SK-N-SH (cell line): ENCODE results near the gene IAH1. TPM values are rescaled to one million over a fixed set of nuclear protein-coding genes. Genes with fewer than 3 reads are reported as not detected.

Experiments
- CTCF ChIA-PET: fragments of 300-600, 350-600 bp; formaldehyde crosslinking; extraction: SDS; loops from one replicate; lab custom pipeline; 2021; lab: Yijun Ruan, JAX
- POLR2A ChIA-PET: fragments of 350-600 bp; sonication (Branson Sonifier 250); formaldehyde crosslinking; extraction: SDS; loops from one replicate; lab custom pipeline; 2020; ENCODE audit warnings: antibody characterized with exemption, inconsistent platforms; lab: Yijun Ruan, JAX
- DNase-seq: peaks from one replicate; pipeline ENCODE4 v3.0.0; 2012
- H2AFZ ChIP-seq: fragments of 200-600 bp; sonication (generic); 2 replicates; pipeline ENCODE4 v1.8.1; 2016; ENCODE audit warnings: antibody characterized with exemption, mild to moderate bottlenecking, low read depth
- H3F3A ChIP-seq: fragments of 200-600 bp; sonication (generic); replicated peaks from 2 replicates; pipeline ENCODE3; 2016; ENCODE audit warnings: antibody characterized with exemption, mild to moderate bottlenecking; ENCODE audit not compliant: insufficient read depth
- H3K27ac ChIP-seq, 2 experiments: fragments of 200-500 bp in 1 of 2; fragments of 200-600 bp in 1 of 2; sonication (Bioruptor generic) in 1 of 2; sonication (generic), shearing (Covaris generic) in 1 of 2; 2 replicates each; pipeline versions ENCODE4 v1.5.1 to v1.6.1; 2014 to 2016; ENCODE audit warnings: low read depth in 2 of 2, inconsistent platforms in 1 of 2, low read length in 1 of 2, mild to moderate bottlenecking in 1 of 2, mixed read lengths in 1 of 2
- H3K27me3 ChIP-seq: fragments of 200-600 bp; sonication (generic), shearing (Covaris generic); 2 replicates; pipeline ENCODE4 v1.6.1; 2016; ENCODE audit warnings: mixed run types; ENCODE audit not compliant: insufficient read depth
- H3K36me3 ChIP-seq, 2 experiments: fragments of 200-500 bp in 1 of 2; fragments of 200-600 bp in 1 of 2; sonication (Bioruptor generic) in 1 of 2; sonication (generic) in 1 of 2; replicated peaks in 1 of 2; 2 replicates each; pipeline versions ENCODE3 to v1.5.1; 2014 to 2016; ENCODE audit warnings: low read length in 1 of 2, mild to moderate bottlenecking in 1 of 2; ENCODE audit not compliant: insufficient read depth in 2 of 2, control insufficient read depth in 1 of 2
- H3K4me1 ChIP-seq, 2 experiments: fragments of 200-500 bp in 1 of 2; fragments of 200-600 bp in 1 of 2; sonication (Bioruptor generic) in 1 of 2; sonication (generic), shearing (Covaris generic) in 1 of 2; 2 replicates each; pipeline versions ENCODE4 v1.5.1 to v1.6.1; 2014 to 2016; ENCODE audit warnings: low read depth in 1 of 2, low read length in 1 of 2, mixed run types in 1 of 2; ENCODE audit not compliant: insufficient read depth in 2 of 2, control insufficient read depth in 1 of 2
- H3K4me2 ChIP-seq: fragments of 200-600 bp; sonication (generic), shearing (Covaris generic); 2 replicates; pipeline ENCODE4 v1.6.1; 2017; ENCODE audit warnings: mixed run types
- H3K4me3 ChIP-seq, 2 experiments: fragments of 200-500 bp in 1 of 2; fragments of 200-600 bp in 1 of 2; sonication (Bioruptor generic) in 1 of 2; sonication (generic), shearing (Covaris generic) in 1 of 2; 2 replicates each; pipeline versions ENCODE4 v1.5.1 to v1.8.1; 2014 to 2016; ENCODE audit warnings: low read depth in 2 of 2, inconsistent platforms in 1 of 2, low read length in 1 of 2, mild to moderate bottlenecking in 1 of 2, mixed read lengths in 1 of 2, moderate library complexity in 1 of 2
- H3K79me2 ChIP-seq: fragments of 200-600 bp; sonication (generic); 2 replicates; pipeline ENCODE4 v1.8.1; 2017; ENCODE audit warnings: mild to moderate bottlenecking; ENCODE audit not compliant: insufficient read depth
- H3K9ac ChIP-seq: fragments of 200-600 bp; sonication (generic); 2 replicates; pipeline ENCODE4 v1.6.1; 2017; ENCODE audit warnings: mixed run types
- H3K9me2 ChIP-seq: fragments of 200-600 bp; sonication (generic); 2 replicates; pipeline ENCODE4 v1.6.1; 2017; ENCODE audit warnings: mixed run types
- H3K9me3 ChIP-seq: fragments of 200-600 bp; sonication (generic); 2 replicates; pipeline ENCODE4 v1.6.1; 2017; ENCODE audit warnings: mixed run types, mild to moderate bottlenecking, moderate library complexity
- H4K20me1 ChIP-seq: fragments of 200-600 bp; sonication (generic); 2 replicates; pipeline ENCODE4 v1.6.1; 2017; ENCODE audit warnings: mild to moderate bottlenecking, mixed run types; ENCODE audit not compliant: insufficient read depth
- CHD2 ChIP-seq: fragments of 150-350 bp; IDR thresholded peaks from 2 replicates; pipeline ENCODE4 v1.6.1; 2018; ENCODE audit warnings: low read length; ENCODE audit not compliant: partially characterized antibody
- FOSL2 ChIP-seq: IDR thresholded peaks from 2 replicates; pipeline ENCODE4 v1.4.0; 2012; ENCODE audit warnings: low read depth, mild to moderate bottlenecking, moderate library complexity, borderline replicate concordance
- GABPA ChIP-seq: IDR thresholded peaks from 2 replicates; pipeline ENCODE4 v1.4.0; 2012; ENCODE audit warnings: low read depth, mild to moderate bottlenecking
- JUND ChIP-seq: IDR thresholded peaks from 2 replicates; pipeline ENCODE4 v1.4.0; 2012
- NFIC ChIP-seq: IDR thresholded peaks from 2 replicates; pipeline ENCODE4 v1.4.0; 2012; ENCODE audit warnings: borderline replicate concordance
- POLR2AphosphoS5 ChIP-seq: IDR thresholded peaks from 2 replicates; pipeline ENCODE4 v1.6.1; 2012; ENCODE audit warnings: low read depth, low read length
- RAD21 ChIP-seq: IDR thresholded peaks from 2 replicates; pipeline ENCODE4 v1.6.1; 2012; ENCODE audit warnings: mild to moderate bottlenecking, low read length
- RFX5 ChIP-seq: IDR thresholded peaks from 2 replicates; pipeline ENCODE4 v1.6.1; 2012; ENCODE audit warnings: mild to moderate bottlenecking, improper control_type of control experiment, low read length
- RXRA ChIP-seq: IDR thresholded peaks from 2 replicates; pipeline ENCODE4 v1.4.0; 2012; ENCODE audit warnings: low read depth, mild to moderate bottlenecking, borderline replicate concordance
- SMC3 ChIP-seq: IDR thresholded peaks from 2 replicates; pipeline ENCODE4 v1.6.1; 2012; ENCODE audit warnings: low read depth, low read length, improper control_type of control experiment
- TAF1 ChIP-seq: IDR thresholded peaks from 2 replicates; pipeline ENCODE4 v1.6.1; 2012; ENCODE audit warnings: low read depth, mild to moderate bottlenecking, low read length, moderate library complexity, borderline replicate concordance
- TEAD4 ChIP-seq: IDR thresholded peaks from 2 replicates; pipeline ENCODE4 v1.4.0; 2012; ENCODE audit warnings: mild to moderate bottlenecking, borderline replicate concordance; ENCODE audit not compliant: insufficient read depth
- YY1 ChIP-seq: IDR thresholded peaks from 2 replicates; pipeline ENCODE4 v1.4.0; 2012; ENCODE audit warnings: low read depth, mild to moderate bottlenecking
- WGBS: methylation state at CpG from one replicate; pipeline ENCODE4 v1.1.6; 2017; ENCODE audit warnings: low lambda C conversion rate; 5-methylcytosine and 5-hydroxymethylcytosine counted together
- polyA plus RNA-seq, 3 experiments: library from polyadenylated mRNA; depleted of rRNA; stranded (reverse); fragments of >200 nt; gene quantifications; 2 replicates each; pipeline ENCODE4 v1.2.3, GENCODE V29; 2012
- TF ChIP-seq, protein P1 (sequence below): IDR thresholded peaks from 2 replicates; pipeline ENCODE4 v1.4.0; 2012; ENCODE audit warnings: low read depth
- TF ChIP-seq, protein P2 (sequence below): IDR thresholded peaks from 2 replicates; pipeline ENCODE4; 2012

The IAH1 gene
- polyA plus RNA-seq, 1 of the 3 experiments (the other 2 are of a cell fraction) = 115 TPM

DNA sequence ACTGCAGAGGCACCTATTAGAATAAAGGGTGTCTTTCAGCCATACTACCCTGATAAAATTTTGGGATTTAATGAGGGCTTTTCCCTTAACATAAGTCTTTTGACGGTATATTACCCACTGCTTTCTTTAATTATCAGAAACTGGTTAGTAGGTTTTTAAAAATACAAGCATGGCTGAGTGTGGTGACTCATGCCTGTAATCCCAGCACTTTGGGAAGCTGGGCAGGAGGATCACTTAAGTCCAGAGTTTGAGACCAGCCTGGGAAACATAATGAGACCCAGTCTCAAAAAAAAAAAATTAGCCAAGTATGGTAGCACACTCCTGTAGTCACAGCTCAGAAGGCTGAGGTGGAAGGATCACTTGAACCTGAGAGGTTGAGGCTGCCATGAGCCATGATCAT, 34.8 kb upstream of the IAH1 start:
- POLR2A ChIA-PET = no interaction called here
- H3F3A ChIP-seq = peaks cover 13% of the 10 kb centered on the region
- H4K20me1 ChIP-seq = no peaks in the 10 kb centered on the region
- no peak overlapping the region for H2AFZ ChIP-seq
- no peaks in the 10 kb centered on the region for H3K9me2 ChIP-seq
- TF ChIP-seq TAF1 (no peak), RXRA (no peak), FOSL2 (peak; percentile 35; the same call in 1 of the 2 replicates), JUND (peak; percentile 21; the same call in 1 of the 2 replicates), GABPA (no peak), POLR2AphosphoS5 (no peak), RAD21 (no peak), SMC3 (no peak)
- TF ChIP-seq, protein P1, sequence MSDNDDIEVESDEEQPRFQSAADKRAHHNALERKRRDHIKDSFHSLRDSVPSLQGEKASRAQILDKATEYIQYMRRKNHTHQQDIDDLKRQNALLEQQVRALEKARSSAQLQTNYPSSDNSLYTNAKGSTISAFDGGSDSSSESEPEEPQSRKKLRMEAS = no peak
- TF ChIP-seq, all 33 proteins: peak for 2
- Histone ChIP-seq H3K27ac (peak overlapping the region in 1 of 2 experiments; percentile 62; a peak in 2 of 4 replicates), H3K9ac (0 out of 2 replicates have a peak overlapping the region, but pooled peaks have one; percentile 19), H3K4me2 (no peak overlapping the region; the same call in 1 of the 2 replicates), H3K4me1 (peaks cover 0 to 12% of the 10 kb centered on the region in 2 experiments; a peak in 1 of 4 replicates), H3K79me2 (no peaks in the 10 kb centered on the region), H3K27me3 (no peaks in the 10 kb centered on the region), H3K9me3 (no peaks in the 10 kb centered on the region), H3K36me3 (peaks cover 66 to 77% of the 10 kb centered on the region in 2 experiments), H3K4me3 (no peak overlapping the region)
- no peak for DNase-seq
- CTCF ChIA-PET = interaction anchor here (2.5 kb wide), 1 partner anchor 10 kb away, joined by 7 read pairs; no protein-coding TSS in a partner anchor
- WGBS = 95% methylated on average over 1 of the region's 1 CpG

DNA sequence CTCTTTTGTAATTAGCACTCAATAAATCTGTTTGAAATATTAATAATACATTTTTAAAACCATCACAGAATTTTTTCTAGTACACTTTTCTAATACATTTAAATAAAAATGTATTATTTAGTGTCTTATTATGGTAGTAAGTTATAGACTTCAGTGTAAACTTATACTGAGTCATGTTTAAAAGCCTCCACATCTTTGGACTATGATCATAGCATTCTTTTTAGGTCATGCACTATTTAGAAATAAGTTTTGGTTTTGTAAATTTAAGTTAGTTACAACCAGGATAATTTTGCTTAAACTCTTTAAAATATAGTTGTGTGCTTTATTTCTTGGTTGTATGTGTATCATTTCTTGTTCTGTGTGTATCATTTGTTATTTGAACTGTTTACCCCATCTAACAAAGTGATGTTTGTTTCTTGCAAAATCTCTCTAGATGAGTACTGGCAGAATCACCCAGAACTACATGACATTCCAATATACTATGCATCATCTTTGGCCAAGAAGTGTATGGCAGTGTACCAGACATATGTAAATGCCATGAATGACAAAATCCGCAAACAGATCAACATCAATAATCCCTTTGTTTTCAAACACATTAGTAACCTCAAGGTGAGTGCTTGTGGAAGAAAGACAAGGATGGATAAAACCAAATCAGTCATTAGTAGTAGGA, 34.2 kb upstream of the IAH1 start:
- no peaks in the 10 kb centered on the region for H3K9me2 ChIP-seq
- H3K9ac ChIP-seq = peak overlapping the region; percentile 19; the same call in 1 of the 2 replicates
- no peak overlapping the region; the same call in 1 of the 2 replicates for H3K4me2 ChIP-seq
- H3K4me1 ChIP-seq = peaks cover 0 to 12% of the 10 kb centered on the region in 2 experiments; a peak in 1 of 4 replicates
- peak overlapping the region in 1 of 2 experiments; percentile 62; a peak in 2 of 4 replicates for H3K27ac ChIP-seq
- no peak overlapping the region for H2AFZ ChIP-seq
- ChIA-PET POLR2A (no interaction called here), CTCF (interaction anchor here (0.8 kb wide), 1 partner anchor 11 kb away, joined by 3 read pairs; no protein-coding TSS in a partner anchor)
- no peaks in the 10 kb centered on the region for H4K20me1 ChIP-seq
- peaks cover 63 to 77% of the 10 kb centered on the region in 2 experiments for H3K36me3 ChIP-seq
- WGBS = 92% methylated on average over 1 of the region's 1 CpG
- H3K27me3 ChIP-seq = no peaks in the 10 kb centered on the region
- H3K4me3 ChIP-seq = no peak overlapping the region
- no peak for DNase-seq
- H3K9me3 ChIP-seq = no peaks in the 10 kb centered on the region
- no peaks in the 10 kb centered on the region for H3K79me2 ChIP-seq
- H3F3A ChIP-seq = peaks cover 13% of the 10 kb centered on the region
- TF ChIP-seq TEAD4 (no peak), NFIC (peak; percentile 58)

DNA sequence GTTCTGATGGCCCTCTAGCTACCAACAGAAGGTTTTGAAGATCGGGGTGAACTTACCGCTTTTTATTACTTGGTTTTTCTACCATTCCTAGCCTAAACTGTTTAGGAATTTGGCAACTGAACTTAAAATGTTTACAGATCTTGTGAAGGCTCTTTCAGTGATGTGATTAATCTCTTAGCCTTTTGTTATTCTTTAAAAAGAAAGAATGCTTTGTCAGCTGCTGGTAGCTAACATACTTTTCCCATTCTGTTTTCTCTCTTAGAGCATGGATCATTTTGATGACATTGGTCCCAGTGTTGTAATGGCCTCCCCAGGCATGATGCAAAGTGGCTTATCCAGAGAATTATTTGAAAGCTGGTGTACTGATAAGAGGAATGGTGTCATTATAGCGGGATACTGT, 32.8 kb upstream of the IAH1 start:
- H3K9me3 ChIP-seq = no peaks in the 10 kb centered on the region
- H3K4me1 ChIP-seq = peaks cover 0 to 12% of the 10 kb centered on the region in 2 experiments; a peak in 1 of 4 replicates
- H3K79me2 ChIP-seq = no peaks in the 10 kb centered on the region
- no peaks in the 10 kb centered on the region for H3K27me3 ChIP-seq
- peaks cover 13% of the 10 kb centered on the region for H3F3A ChIP-seq
- no peaks in the 10 kb centered on the region for H4K20me1 ChIP-seq
- H3K4me2 ChIP-seq = no peak overlapping the region
- H2AFZ ChIP-seq = no peak overlapping the region
- POLR2A ChIA-PET = no interaction called here
- TF ChIP-seq RFX5 (no peak), YY1 (no peak), CHD2 (no peak), JUND (no peak)
- TF ChIP-seq, protein P2, sequence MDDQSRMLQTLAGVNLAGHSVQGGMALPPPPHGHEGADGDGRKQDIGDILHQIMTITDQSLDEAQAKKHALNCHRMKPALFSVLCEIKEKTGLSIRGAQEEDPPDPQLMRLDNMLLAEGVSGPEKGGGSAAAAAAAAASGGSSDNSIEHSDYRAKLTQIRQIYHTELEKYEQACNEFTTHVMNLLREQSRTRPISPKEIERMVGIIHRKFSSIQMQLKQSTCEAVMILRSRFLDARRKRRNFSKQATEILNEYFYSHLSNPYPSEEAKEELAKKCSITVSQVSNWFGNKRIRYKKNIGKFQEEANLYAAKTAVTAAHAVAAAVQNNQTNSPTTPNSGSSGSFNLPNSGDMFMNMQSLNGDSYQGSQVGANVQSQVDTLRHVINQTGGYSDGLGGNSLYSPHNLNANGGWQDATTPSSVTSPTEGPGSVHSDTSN = no peak
- no peak overlapping the region for H3K27ac ChIP-seq
- H3K36me3 ChIP-seq = peaks cover 66 to 76% of the 10 kb centered on the region in 2 experiments
- CTCF ChIA-PET = interaction anchor here (0.7 to 0.9 kb wide), 2 partner anchors 298 to 302 kb away, joined by 3 read pairs; no protein-coding TSS in a partner anchor
- 82% methylated on average over 3 of the region's 3 CpGs for WGBS
- H3K9me2 ChIP-seq = no peaks in the 10 kb centered on the region
- no peak overlapping the region for H3K4me3 ChIP-seq
- no peak for DNase-seq
- no peak overlapping the region for H3K9ac ChIP-seq
